ENCODE data around the gene TMEM200C. TPM values are rescaled to one million over a fixed set of nuclear protein-coding genes. Genes with fewer than 3 reads are reported as not detected.

Gene TMEM200C
- total RNA-seq, 1 donor from 2014 or later: 16.4 TPM

Small RNA genes within 50 kb of the gene (small RNA-seq; reads per million reads assigned to genes)
- gene MIR3976: not detected
